ENCODE data around the gene NWD2. TPM values are rescaled to one million over a fixed set of nuclear protein-coding genes. Genes with fewer than 3 reads are reported as not detected.
"Not testable (repeated sequence)": the region's sequence is repeated elsewhere in the genome, so short reads cannot be mapped to it uniquely, and the experiment has no call there.

NWD2 gene, protein sequence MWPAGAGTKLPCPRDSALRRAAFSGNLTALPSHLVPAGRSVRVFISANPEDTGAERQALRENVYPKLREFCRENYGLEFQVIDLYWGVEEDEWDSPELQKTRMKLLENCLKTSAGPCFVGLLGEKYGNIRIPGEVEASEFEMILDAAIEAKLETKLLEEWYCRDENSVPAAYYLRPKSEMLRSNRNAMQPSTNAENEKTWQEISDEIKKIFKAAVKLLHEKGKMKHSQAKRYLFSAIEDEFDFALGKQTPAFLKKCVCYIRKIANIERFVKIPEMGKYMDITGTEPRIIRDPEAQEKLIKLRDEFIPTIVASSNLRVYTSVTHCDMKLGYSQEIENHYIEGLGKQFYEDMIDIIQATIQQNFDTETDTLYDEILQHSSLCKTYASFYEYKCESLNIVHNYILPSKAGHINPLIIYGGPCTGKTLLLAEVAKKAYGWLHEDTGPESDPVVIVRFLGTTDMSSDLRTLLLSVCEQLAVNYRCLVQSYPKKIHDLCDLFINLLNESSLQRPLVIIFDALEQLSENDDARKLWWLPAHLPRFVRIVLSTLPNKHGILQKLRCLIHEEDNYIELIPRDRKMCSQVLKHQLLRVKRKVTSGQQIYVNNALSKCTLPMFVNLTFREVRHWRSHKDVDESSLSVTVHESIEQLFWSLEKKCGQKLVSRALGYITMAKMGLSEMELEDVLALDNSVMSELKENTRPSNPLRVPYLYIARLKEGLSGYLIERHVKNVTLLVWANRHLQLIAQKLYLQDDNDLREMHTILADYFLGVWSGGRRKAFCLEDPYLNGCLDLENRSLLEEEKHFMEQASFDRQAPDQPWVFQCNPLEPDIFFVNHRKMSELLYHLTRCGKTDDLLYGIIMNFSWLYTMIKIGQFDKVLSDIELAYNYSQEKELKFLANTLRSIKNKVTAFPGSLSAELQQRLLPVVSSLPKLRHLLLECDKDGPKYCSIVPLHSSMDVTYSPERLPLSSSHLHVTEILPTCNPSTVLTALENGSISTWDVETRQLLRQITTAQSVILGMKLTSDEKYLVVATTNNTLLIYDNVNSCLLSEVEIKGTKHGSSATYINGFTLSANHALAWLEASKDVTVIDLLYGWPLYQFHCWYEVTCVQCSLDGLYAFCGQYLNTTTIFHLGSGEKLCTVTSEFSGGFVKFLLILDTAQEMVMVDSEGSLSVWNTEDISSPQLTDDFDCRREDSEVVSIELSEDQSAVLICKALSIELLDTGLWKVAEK (N-terminal part only)
- not detected in 2 replicates for total RNA-seq (2014; rRNA removed; shearing (Covaris generic))
- polyA plus RNA-seq (2016; fragmentation: Nextera tagmentation; extraction: Ambion mirVana): not detected in 2 replicates

DNA sequence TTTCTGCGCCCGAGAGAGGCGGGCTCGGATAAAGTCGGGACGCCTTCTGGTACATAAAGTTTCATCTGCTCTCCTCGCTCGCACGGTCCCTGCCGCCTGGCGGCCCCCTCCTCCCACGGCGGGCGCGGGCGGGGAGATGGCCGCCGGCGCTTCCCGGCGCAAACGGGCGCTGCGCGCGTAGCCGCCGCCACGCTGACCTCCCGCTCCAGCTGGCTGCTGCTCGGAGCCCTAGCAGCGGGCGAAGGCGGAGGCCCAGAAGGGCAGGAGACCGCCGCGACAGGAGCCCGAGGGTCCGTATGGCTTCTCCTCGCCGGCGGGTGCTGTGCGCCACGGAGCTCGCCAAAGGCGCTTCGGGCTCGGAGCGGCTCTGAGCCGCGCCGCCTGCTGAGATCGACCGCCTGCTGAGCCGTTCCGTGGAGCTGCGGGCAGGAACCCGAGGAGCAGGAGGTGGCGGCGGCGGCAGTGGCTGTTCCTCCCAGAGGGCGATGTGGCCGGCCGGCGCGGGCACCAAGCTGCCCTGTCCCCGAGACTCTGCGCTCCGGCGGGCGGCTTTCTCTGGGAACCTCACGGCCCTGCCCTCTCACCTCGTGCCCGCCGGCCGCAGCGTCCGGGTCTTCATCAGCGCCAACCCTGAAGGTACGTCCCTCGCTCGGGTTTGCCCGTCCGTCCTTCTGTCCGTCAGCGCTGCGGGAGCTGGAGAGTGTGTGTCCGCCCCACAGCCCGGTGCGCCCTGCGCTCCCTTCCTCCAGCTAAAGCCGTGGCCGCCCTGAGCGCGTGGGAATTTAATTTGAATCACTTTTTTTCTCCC, at the start of gene NWD2:
Gene NWD2 (plus strand): TSS at position 161 of the 808 bp plus-strand sequence. CDS start 325 bp downstream, at position 486.
- no peak for TF ChIP-seq EZH2 (IDR thresholded peaks at IDR 0.05; ENCODE audit: insufficient read depth, poor library complexity, severe bottlenecking)
- no peak for TF ChIP-seq EZH2phosphoT487 (IDR thresholded peaks at IDR 0.05; ENCODE audit: insufficient read depth, low read depth)
- Histone ChIP-seq H3K4me3 (no peak within 1 kb of the TSS), H3K9ac (no peak within 1 kb of the TSS), H3K4me2 (ENCODE audit: unreplicated experiment) (no peak within 1 kb of the TSS), H3K9me2 (ENCODE audit: insufficient read depth) (no peaks in the 10 kb centered on the region), H4K20me1 (ENCODE audit: insufficient read depth) (no peaks in the 10 kb centered on the region), H3F3A (ENCODE audit: insufficient read depth) (no peaks in the 10 kb centered on the region), H3K36me3 (ENCODE audit: low read depth) (no peaks in the 10 kb centered on the region), H2AFZ (no peak within 1 kb of the TSS), H3K9me3 (ENCODE audit: low read depth) (no peaks in the 10 kb centered on the region), H3K4me1 (ENCODE audit: insufficient read depth) (no peaks in the 10 kb centered on the region), H3K27ac (no peak within 1 kb of the TSS), H3K27me3 (replicated peaks; ENCODE audit: insufficient read depth) (peaks cover 39% of the 10 kb centered on the region), H3K79me2 (ENCODE audit: insufficient read depth) (no peaks in the 10 kb centered on the region)
- peak; percentile 25 for DNase-seq
- WGBS, 2 experiments (ENCODE audit: low coverage in 1 of 2, low lambda C conversion rate in 2 of 2, missing lambda C conversion rate in 2 of 2): 2 to 3% methylated on average over 74 to 80 of the region's 95 CpGs
- in situ Hi-C loops (cut with MboI): no loop called here

- no peaks in the 10 kb centered on the region for H3F3A ChIP-seq (ENCODE audit: insufficient read depth)
- H3K9ac ChIP-seq: no peak overlapping the region
- H3K27me3 ChIP-seq (replicated peaks; ENCODE audit: insufficient read depth): no peaks in the 10 kb centered on the region
- H3K4me3 ChIP-seq: no peak overlapping the region
- WGBS, 2 experiments (ENCODE audit: low coverage in 1 of 2, low lambda C conversion rate in 2 of 2, missing lambda C conversion rate in 2 of 2): 22 to 37% methylated on average over 3 of the region's 3 CpGs
- no peaks in the 10 kb centered on the region for H4K20me1 ChIP-seq (ENCODE audit: insufficient read depth)
- DNase-seq: no peak
- H3K36me3 ChIP-seq (ENCODE audit: low read depth): no peaks in the 10 kb centered on the region
- no peak overlapping the region for H2AFZ ChIP-seq
- H3K79me2 ChIP-seq (ENCODE audit: insufficient read depth): no peaks in the 10 kb centered on the region
- in situ Hi-C loops (cut with MboI): no loop called here
- no peak overlapping the region for H3K27ac ChIP-seq
- H3K4me2 ChIP-seq (ENCODE audit: unreplicated experiment): no peak overlapping the region
- no peaks in the 10 kb centered on the region for H3K9me2 ChIP-seq (ENCODE audit: insufficient read depth)
- no peaks in the 10 kb centered on the region for H3K9me3 ChIP-seq (ENCODE audit: low read depth)
- no peaks in the 10 kb centered on the region for H3K4me1 ChIP-seq (ENCODE audit: insufficient read depth)
- TF ChIP-seq EZH2 (IDR thresholded peaks at IDR 0.05; ENCODE audit: insufficient read depth, poor library complexity, severe bottlenecking): no peak
- no peak for TF ChIP-seq EZH2phosphoT487 (IDR thresholded peaks at IDR 0.05; ENCODE audit: insufficient read depth, low read depth)
Observed at GRCh38 chr4:37197899-37198298, 46.6 kb upstream of the NWD2 start.

- not testable (repeated sequence) for H3K9ac ChIP-seq
Observed at GRCh38 chr4:37204740-37205139, 39.8 kb upstream of the NWD2 start.

More at GRCh38 chr4:37204740-37205139, 39.8 kb upstream of the NWD2 start:
- H3K4me2 ChIP-seq (ENCODE audit: unreplicated experiment); H3K36me3 ChIP-seq (ENCODE audit: low read depth); H3K27me3 ChIP-seq (replicated peaks; ENCODE audit: insufficient read depth); H3F3A ChIP-seq (ENCODE audit: insufficient read depth); H3K4me1 ChIP-seq (ENCODE audit: insufficient read depth); H3K79me2 ChIP-seq (ENCODE audit: insufficient read depth); in situ Hi-C loops (cut with MboI); H2AFZ ChIP-seq; DNase-seq; H3K9me2 ChIP-seq (ENCODE audit: insufficient read depth); H3K4me3 ChIP-seq; H3K9me3 ChIP-seq (ENCODE audit: low read depth); H4K20me1 ChIP-seq (ENCODE audit: insufficient read depth); H3K27ac ChIP-seq: not testable (repeated sequence)
- 14 to 16% methylated on average over 1 of the region's 1 CpG for WGBS, 2 experiments (ENCODE audit: low coverage in 1 of 2, low lambda C conversion rate in 2 of 2, missing lambda C conversion rate in 2 of 2)

Measured in GM23248 (cell line).